Thyroid gland (tissue), 4 donors: ENCODE data around the gene CALD1.

Experiments
- CTCF ChIP-seq, 6 experiments: fragments of 200-600 bp in 3 of 6; fragments of 450-650 bp in 3 of 6; sonication (generic) in 3 of 6; IDR thresholded peaks; one replicate each; pipeline ENCODE4 v1.5.1; 2016 to 2019; ENCODE audit warnings: antibody characterized with exemption in 6 of 6, mild to moderate bottlenecking in 2 of 6, inconsistent platforms in 1 of 6, moderate library complexity in 1 of 6
- POLR2A ChIP-seq, 2 donors: fragments of 450-650 bp; IDR thresholded peaks; one replicate each; pipeline ENCODE4 v1.6.1; 2017; ENCODE audit warnings: antibody characterized with exemption in 2 of 2, mild to moderate bottlenecking in 2 of 2, moderate library complexity in 1 of 2

- TF ChIP-seq CTCF (IDR thresholded peaks at IDR 0.05) = no peak
- TF ChIP-seq POLR2A (IDR thresholded peaks at IDR 0.05) = no peak
Measured at GRCh38 chr7:134901389-134902020, 122.1 kb downstream of the CALD1 start.
